HG02763 (cell line): ENCODE results near the gene EXO5.
"Not testable (repeated sequence)": the region's sequence is repeated elsewhere in the genome, so short reads cannot be mapped to it uniquely, and the experiment has no call there.

Experiments used
- ATAC-seq: cut with Tn5 transposase; IDR thresholded peaks from one replicate; pipeline ENCODE4 v1.9.1; 2021; ENCODE audit warnings: mild to moderate bottlenecking, moderate library complexity; ENCODE audit not compliant: unreplicated experiment

EXO5 gene

DNA sequence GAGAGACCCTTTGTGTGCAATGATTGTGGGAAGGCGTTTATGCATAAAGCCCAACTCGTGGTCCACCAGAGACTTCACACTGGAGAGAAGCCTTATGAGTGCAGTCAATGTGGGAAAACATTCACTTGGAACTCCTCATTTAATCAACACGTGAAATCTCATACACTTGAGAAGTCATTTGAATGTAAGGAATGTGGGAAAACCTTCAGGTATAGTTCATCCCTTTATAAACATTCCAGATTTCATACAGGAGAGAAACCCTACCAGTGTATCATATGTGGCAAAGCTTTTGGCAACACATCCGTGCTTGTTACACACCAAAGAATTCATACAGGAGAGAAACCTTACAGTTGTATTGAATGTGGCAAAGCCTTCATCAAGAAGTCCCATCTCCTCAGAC lies 38.4 kb downstream of the EXO5 start:
- ATAC-seq = no peak

DNA sequence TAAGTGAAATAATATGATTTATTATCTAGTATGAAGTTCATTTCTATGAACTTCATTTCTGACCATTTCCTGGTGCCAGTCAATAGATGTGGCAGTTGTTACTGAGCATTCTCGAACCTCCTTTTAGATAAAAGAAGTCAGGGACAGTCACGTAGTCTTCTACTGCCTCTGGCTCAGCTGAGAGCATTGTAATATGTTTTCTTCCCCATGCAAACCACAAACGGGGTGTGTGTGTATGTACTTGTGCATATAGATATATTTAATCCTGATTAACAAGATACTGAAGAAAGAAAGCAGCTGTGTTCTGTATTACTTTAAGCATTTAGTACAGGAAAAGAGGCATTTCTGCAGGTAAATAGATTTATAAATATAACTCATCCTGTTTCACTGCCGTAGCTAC lies 44.5 kb downstream of the EXO5 start:
- ATAC-seq = no peak

DNA sequence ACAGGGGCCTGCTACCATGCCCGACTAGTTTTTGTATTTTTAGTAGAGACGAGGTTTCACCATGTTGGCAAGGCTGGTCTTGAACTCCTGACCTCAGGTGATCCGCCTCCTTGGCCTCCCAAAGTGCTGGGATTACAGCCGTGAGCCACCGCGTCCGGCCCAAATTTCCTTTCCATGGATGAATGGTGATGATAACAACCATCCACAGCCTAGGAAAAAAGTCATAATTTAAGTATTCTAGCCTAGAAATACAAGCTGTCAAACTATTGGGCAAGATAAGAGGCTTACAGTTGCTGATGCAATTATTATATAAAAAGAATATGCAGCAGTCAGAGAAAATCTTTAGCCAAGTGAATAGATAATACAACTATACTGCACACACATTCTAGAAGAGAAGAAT lies 46.2 kb downstream of the EXO5 start:
- not testable (repeated sequence) for ATAC-seq

DNA sequence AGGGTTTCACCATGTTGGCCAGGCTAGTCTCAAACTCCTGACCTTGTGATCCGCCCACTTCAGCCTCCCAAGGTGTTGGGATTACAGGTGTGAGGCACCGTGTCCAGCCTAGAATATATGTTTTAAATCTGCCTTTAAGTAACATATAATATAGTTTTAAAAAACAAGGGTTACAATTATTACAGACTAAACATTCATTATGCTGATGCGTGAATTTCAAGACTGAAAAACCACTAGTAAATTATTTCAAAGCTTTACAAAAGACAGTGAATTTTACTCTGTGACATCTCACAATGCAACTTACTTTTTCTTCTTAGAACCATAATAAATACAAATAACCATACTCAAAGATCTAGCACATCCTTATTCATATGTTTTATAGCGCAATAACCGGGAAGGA lies 47.6 kb downstream of the EXO5 start:
- ATAC-seq = no peak

DNA sequence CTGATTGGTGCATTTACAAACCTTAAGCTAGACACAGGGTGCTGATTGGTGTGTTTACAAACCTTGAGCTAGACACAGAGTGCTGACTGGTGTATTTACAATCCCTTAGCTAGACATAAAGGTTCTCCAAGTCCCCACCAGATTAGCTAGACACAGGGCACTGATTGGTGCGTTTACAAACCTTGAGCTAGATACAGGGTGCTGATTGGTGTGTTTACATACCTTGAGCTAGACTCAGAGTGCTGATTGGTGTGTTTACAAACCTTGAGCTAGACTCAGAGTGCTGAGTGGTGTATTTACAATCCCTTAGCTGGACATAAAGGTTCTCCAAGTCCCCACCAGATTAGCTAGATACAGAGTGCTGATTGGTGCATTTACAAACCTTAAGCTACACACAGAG lies 49.7 kb downstream of the EXO5 start:
- not testable (repeated sequence) for ATAC-seq

DNA sequence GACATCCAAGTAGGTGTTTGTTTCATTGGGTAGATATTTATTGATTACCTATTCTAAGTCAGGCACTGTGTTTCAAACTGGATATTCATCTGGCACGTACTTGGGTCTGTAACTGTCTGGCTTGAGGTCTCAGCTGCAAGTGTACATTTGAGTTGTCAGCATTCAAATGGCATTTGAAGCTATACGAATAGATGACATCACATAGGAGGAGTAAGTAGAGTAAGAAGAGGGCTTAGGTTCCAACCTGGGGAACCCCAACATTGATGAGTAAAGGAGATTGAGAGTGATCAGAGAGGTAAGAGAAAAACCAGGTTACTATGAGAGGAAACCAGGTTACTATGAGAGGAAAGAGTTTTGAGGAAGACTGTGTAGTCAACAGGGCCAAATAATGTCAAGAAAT lies 53.6 kb downstream of the EXO5 start:
- ATAC-seq = no peak

DNA sequence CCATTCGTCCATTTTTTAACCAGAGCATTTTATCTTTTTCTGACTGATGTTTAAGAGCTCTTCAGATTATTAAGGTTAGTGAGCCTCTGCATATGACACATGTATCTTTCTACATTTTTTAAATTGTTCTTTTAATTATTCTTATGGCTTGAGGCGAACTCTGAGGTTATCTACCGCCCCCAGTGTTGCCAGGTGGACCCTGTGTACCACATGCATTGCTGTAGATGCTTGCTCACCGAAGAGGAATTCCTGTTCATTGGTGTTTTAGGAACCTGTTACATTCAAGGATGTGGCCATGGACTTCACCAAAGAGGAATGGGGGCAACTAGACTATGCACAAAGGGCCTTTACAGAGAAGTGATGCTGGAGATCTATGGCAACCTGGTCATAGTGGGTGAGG lies 54.7 kb downstream of the EXO5 start:
- ATAC-seq = no peak

DNA sequence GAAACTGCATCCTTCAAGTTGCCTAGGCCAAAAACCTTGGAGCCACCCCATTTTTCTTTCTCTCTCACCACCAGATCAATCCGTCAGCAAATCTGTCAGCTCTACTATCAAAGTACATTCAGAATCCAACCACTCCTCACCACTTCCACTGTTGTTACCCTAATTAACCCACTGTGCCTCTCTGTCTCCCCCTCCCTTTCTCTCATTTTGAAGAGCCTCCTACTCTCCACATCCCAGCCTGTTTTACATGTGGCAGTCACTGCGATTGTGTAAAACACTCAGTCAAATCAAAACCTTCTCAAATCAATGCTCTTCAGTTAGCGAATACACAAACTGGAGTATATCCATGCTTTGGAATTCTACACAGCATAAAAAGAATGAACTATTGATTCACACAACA lies 55.9 kb downstream of the EXO5 start:
- ATAC-seq = no peak

DNA sequence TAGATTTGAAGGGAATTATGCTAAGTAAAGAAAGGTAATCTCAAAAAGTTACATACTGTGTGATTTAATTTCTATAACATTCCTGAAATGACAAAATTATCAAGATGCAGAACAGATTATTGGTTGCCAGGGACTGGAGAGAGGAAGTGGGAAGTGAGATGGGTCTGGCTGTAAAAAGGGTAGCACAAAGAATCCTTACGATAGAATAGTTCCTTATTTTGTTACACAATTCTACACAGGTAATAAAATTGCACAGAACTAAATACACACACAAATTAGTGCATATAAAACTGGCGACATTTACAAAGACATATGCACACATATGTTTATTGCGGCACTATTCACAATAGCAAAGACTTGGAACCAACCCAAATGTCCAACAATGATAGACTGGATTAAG lies 56.3 kb downstream of the EXO5 start:
- ATAC-seq = no peak
